Astrocyte (in vitro differentiated cells and primary cell): Measurements from ENCODE around the gene DNAAF1. TPM values are rescaled to one million over a fixed set of nuclear protein-coding genes. Genes with fewer than 3 reads are reported as not detected.
A peak's percentile ranks its signal among the peaks of the same experiment; 100 is the strongest.

ENCODE experiments used
- DNase-seq: peaks from one replicate; pipeline ENCODE4 v3.0.0-alpha.2; 2010; ENCODE audit warnings: low read depth
- FAIRE-seq: peaks from 2 replicates; lab custom pipeline; 2011; peaks lifted over from hg19 to GRCh38; lab: Jason Lieb, UNC
- H2AFZ ChIP-seq: 2 replicates; pipeline ENCODE4 v1.6.0; 2012; ENCODE audit warnings: low read depth, low read length, inconsistent platforms
- H3K27ac ChIP-seq: 2 replicates; pipeline ENCODE4 v1.5.1; 2011; ENCODE audit warnings: low read depth, low read length, inconsistent platforms
- H3K27me3 ChIP-seq: 2 replicates; pipeline ENCODE4 v1.6.0; 2011; ENCODE audit warnings: low read length, inconsistent platforms; ENCODE audit not compliant: insufficient read depth
- H3K36me3 ChIP-seq: 2 replicates; pipeline ENCODE4 v1.5.1; 2011; ENCODE audit warnings: low read length, inconsistent platforms; ENCODE audit not compliant: insufficient read depth
- H3K4me1 ChIP-seq: 2 replicates; pipeline ENCODE4 v1.5.1; 2011; ENCODE audit warnings: low read length, inconsistent platforms; ENCODE audit not compliant: insufficient read depth
- H3K4me2 ChIP-seq: 2 replicates; pipeline ENCODE4 v1.6.0; 2012; ENCODE audit warnings: low read length, inconsistent platforms
- H3K4me3 ChIP-seq: 2 replicates; pipeline ENCODE4 v1.5.1; 2011; ENCODE audit warnings: low read depth, mild to moderate bottlenecking, low read length, inconsistent platforms; ENCODE audit not compliant: insufficient read depth
- H3K79me2 ChIP-seq: 2 replicates; pipeline ENCODE4 v1.6.0; 2012; ENCODE audit warnings: mild to moderate bottlenecking, low read length, inconsistent platforms; ENCODE audit not compliant: insufficient read depth
- H3K9ac ChIP-seq: 2 replicates; pipeline ENCODE4 v1.6.0; 2012; ENCODE audit warnings: mild to moderate bottlenecking, low read length, inconsistent platforms
- H3K9me3 ChIP-seq: 2 replicates; pipeline ENCODE4 v1.5.1; 2012; ENCODE audit warnings: low read depth, mild to moderate bottlenecking, low read length, inconsistent platforms; ENCODE audit not compliant: insufficient read depth
- H4K20me1 ChIP-seq: 2 replicates; pipeline ENCODE4 v1.6.0; 2012; ENCODE audit warnings: low read length, inconsistent platforms; ENCODE audit not compliant: insufficient read depth
- H3K27ac Mint-ChIP-seq: one replicate; pipeline ENCODE4 v1.8.0; 2021; ENCODE audit warnings: mild to moderate bottlenecking, mixed read lengths; ENCODE audit not compliant: unreplicated experiment
- H3K27me3 Mint-ChIP-seq: one replicate; pipeline ENCODE4 v1.8.0; 2021; ENCODE audit warnings: low read depth, mixed read lengths; ENCODE audit not compliant: unreplicated experiment
- H3K36me3 Mint-ChIP-seq: one replicate; pipeline ENCODE4 v1.8.0; 2021; ENCODE audit warnings: low read depth, mixed read lengths; ENCODE audit not compliant: unreplicated experiment
- H3K4me1 Mint-ChIP-seq: one replicate; pipeline ENCODE4 v1.8.0; 2021; ENCODE audit warnings: low read depth, mixed read lengths; ENCODE audit not compliant: unreplicated experiment
- H3K4me3 Mint-ChIP-seq: one replicate; pipeline ENCODE4 v1.8.0; 2021; ENCODE audit warnings: mild to moderate bottlenecking, moderate library complexity, mixed read lengths; ENCODE audit not compliant: unreplicated experiment
- H3K9me3 Mint-ChIP-seq: one replicate; pipeline ENCODE4 v1.8.0; 2021; ENCODE audit warnings: mild to moderate bottlenecking, mixed read lengths; ENCODE audit not compliant: unreplicated experiment
- CTCF ChIP-seq: IDR thresholded peaks from 2 replicates; pipeline ENCODE4 v1.5.1; 2011; ENCODE audit warnings: low read depth, mild to moderate bottlenecking, inconsistent platforms, low read length, moderate library complexity; ENCODE audit not compliant: insufficient read depth
- EZH2 ChIP-seq: IDR thresholded peaks from 2 replicates; pipeline ENCODE4 v1.6.1; 2012; ENCODE audit warnings: mild to moderate bottlenecking, low read length, inconsistent platforms; ENCODE audit not compliant: insufficient read depth
- total RNA-seq: library from RNA; stranded (reverse); gene quantifications from 2 replicates; pipeline ENCODE4 v1.2.1, GENCODE V29; 2021

DNAAF1 gene
- total RNA-seq, 1 donor from 2014 or later, result 0.30 TPM

- no peak overlapping the region for H3K4me3 ChIP-seq
- DNase-seq (no peak), FAIRE-seq (no peak)
- no peak overlapping the region for H2AFZ ChIP-seq
- no peak overlapping the region for H3K4me2 ChIP-seq
- no peaks in the 10 kb centered on the region for H4K20me1 ChIP-seq
- H3K4me1 ChIP-seq, result peaks cover 27% of the 10 kb centered on the region
- H3K27ac Mint-ChIP-seq, result no peak overlapping the region
- H3K4me3 Mint-ChIP-seq, result no peak overlapping the region
- H3K9me3 ChIP-seq, result peaks cover 4% of the 10 kb centered on the region
- peaks cover under 1% of the 10 kb centered on the region for H3K27me3 Mint-ChIP-seq
- no peaks in the 10 kb centered on the region for H3K79me2 ChIP-seq
- no peaks in the 10 kb centered on the region for H3K36me3 Mint-ChIP-seq
- H3K36me3 ChIP-seq, result no peaks in the 10 kb centered on the region
- no peak overlapping the region for H3K9ac ChIP-seq
- no peaks in the 10 kb centered on the region for H3K27me3 ChIP-seq
- H3K4me1 Mint-ChIP-seq, result peaks cover 26% of the 10 kb centered on the region
- no peaks in the 10 kb centered on the region for H3K9me3 Mint-ChIP-seq
- no peak overlapping the region for H3K27ac ChIP-seq
- no peak for TF ChIP-seq EZH2
- TF ChIP-seq CTCF, result no peak
Observed at GRCh38 chr16:84224554-84224953, 79.4 kb downstream of the DNAAF1 start.

GRCh38 chr16:84225126-84225525 lies 80.0 kb downstream of the DNAAF1 start:
- H3K79me2 ChIP-seq, result no peaks in the 10 kb centered on the region
- H3K4me2 ChIP-seq, result no peak overlapping the region
- no peaks in the 10 kb centered on the region for H3K36me3 ChIP-seq
- no peak overlapping the region for H3K4me3 ChIP-seq
- Mint-ChIP-seq H3K36me3 (no peaks in the 10 kb centered on the region), H3K27ac (no peak overlapping the region), H3K27me3 (peaks cover 3% of the 10 kb centered on the region), H3K4me1 (peaks cover 26% of the 10 kb centered on the region), H3K9me3 (no peaks in the 10 kb centered on the region), H3K4me3 (no peak overlapping the region)
- peaks cover 4% of the 10 kb centered on the region for H3K9me3 ChIP-seq
- no peaks in the 10 kb centered on the region for H4K20me1 ChIP-seq
- H3K9ac ChIP-seq, result no peak overlapping the region
- no peak overlapping the region for H3K27ac ChIP-seq
- TF ChIP-seq EZH2 (no peak), CTCF (no peak)
- DNase-seq (no peak), FAIRE-seq (no peak)
- no peak overlapping the region for H2AFZ ChIP-seq
- H3K4me1 ChIP-seq, result peaks cover 27% of the 10 kb centered on the region
- H3K27me3 ChIP-seq, result no peaks in the 10 kb centered on the region

- Histone ChIP-seq H3K27ac (no peak overlapping the region), H3K4me3 (no peak overlapping the region), H3K4me2 (no peak overlapping the region)
Observed at GRCh38 chr16:84225571-84225970, 80.5 kb downstream of the DNAAF1 start.

More at GRCh38 chr16:84225571-84225970, 80.5 kb downstream of the DNAAF1 start:
- Histone ChIP-seq H3K27me3 (no peaks in the 10 kb centered on the region), H3K36me3 (no peaks in the 10 kb centered on the region), H3K9ac (no peak overlapping the region), H2AFZ (peak overlapping the region; percentile 4), H4K20me1 (no peaks in the 10 kb centered on the region), H3K9me3 (peaks cover 4% of the 10 kb centered on the region), H3K79me2 (no peaks in the 10 kb centered on the region), H3K4me1 (peaks cover 27% of the 10 kb centered on the region)
- peaks cover 25% of the 10 kb centered on the region for H3K4me1 Mint-ChIP-seq
- no peaks in the 10 kb centered on the region for H3K36me3 Mint-ChIP-seq
- FAIRE-seq (no peak), DNase-seq (no peak)
- TF ChIP-seq EZH2, result no peak
- no peak for TF ChIP-seq CTCF
- peaks cover 4% of the 10 kb centered on the region for H3K27me3 Mint-ChIP-seq
- no peaks in the 10 kb centered on the region for H3K9me3 Mint-ChIP-seq
- no peak overlapping the region for H3K4me3 Mint-ChIP-seq
- H3K27ac Mint-ChIP-seq, result no peak overlapping the region
